Kidney (tissue), 14 donors: ENCODE measurements around the gene TPK1. TPM values are rescaled to one million over a fixed set of nuclear protein-coding genes. Genes with fewer than 3 reads are reported as not detected.

Experiments
- DNase-seq, 5 donors: peaks; one replicate each; pipeline ENCODE4 v3.0.0-alpha.2; 2013 to 2020
- FAIRE-seq: peaks from 2 replicates; lab custom pipeline; 2012; peaks lifted over from hg19 to GRCh38; lab: Jason Lieb, UNC
- H3K27ac ChIP-seq, 2 donors: one replicate each; pipeline ENCODE4 v1.7.0; 2013; ENCODE audit warnings: low read depth in 2 of 2, low read length in 2 of 2, inconsistent platforms in 1 of 2
- H3K27me3 ChIP-seq: one replicate; pipeline ENCODE4 v1.7.1; 2013; ENCODE audit warnings: low read length, inconsistent platforms; ENCODE audit not compliant: control insufficient read depth, insufficient read depth
- H3K36me3 ChIP-seq, 3 donors: one replicate each; pipeline versions ENCODE4 v1.7.0 to v1.7.1; 2013; ENCODE audit warnings: low read length in 3 of 3, control low read depth in 1 of 3, inconsistent platforms in 1 of 3; ENCODE audit not compliant: insufficient read depth in 3 of 3, control insufficient read depth in 2 of 3
- H3K4me1 ChIP-seq, 3 donors: one replicate each; pipeline versions ENCODE4 v1.7.0 to v1.7.1; 2013; ENCODE audit warnings: low read length in 3 of 3, inconsistent platforms in 1 of 3, low read depth in 1 of 3; ENCODE audit not compliant: control insufficient read depth in 2 of 3, insufficient read depth in 2 of 3
- H3K4me3 ChIP-seq, 3 donors: one replicate each; pipeline versions ENCODE4 v1.7.0 to v1.8.1; 2013; ENCODE audit warnings: low read length in 3 of 3, control low read depth in 1 of 3, inconsistent platforms in 1 of 3
- H3K9ac ChIP-seq, 3 donors: one replicate each; pipeline versions ENCODE4 v1.7.0 to v1.7.1; 2013; ENCODE audit warnings: low read length in 3 of 3, control low read depth in 1 of 3, inconsistent platforms in 1 of 3
- H3K9me3 ChIP-seq, 3 donors: one replicate each; pipeline versions ENCODE4 v1.7.0 to v1.7.1; 2013; ENCODE audit warnings: low read length in 3 of 3, control low read depth in 1 of 3, inconsistent platforms in 1 of 3; ENCODE audit not compliant: control insufficient read depth in 2 of 3, insufficient read depth in 1 of 3
- CTCF ChIP-seq: IDR thresholded peaks from 3 replicates; pipeline ENCODE4 v1.5.1; 2012; ENCODE audit warnings: mild to moderate bottlenecking, moderate library complexity, borderline replicate concordance; ENCODE audit not compliant: insufficient read depth; ENCODE audit errors: extremely low read depth
- intact Hi-C: fragments of 100-400 bp; cut with DNase I; formaldehyde crosslinking; loops from one replicate; pipeline ENCODE4 v1.11.1; 2022
- polyA plus RNA-seq: library from polyadenylated mRNA; stranded (reverse); fragments of 350-450 nt; fragmentation: Illumina TruSeq; extraction: RNeasy Lipid Tissue Mini Kit (QIAGEN cat#74804); gene quantifications from one replicate; pipeline ENCODE4 v1.2.3, GENCODE V29; 2014; ENCODE audit warnings: low read depth, low replicate concordance; ENCODE audit not compliant: insufficient read depth
- total RNA-seq: library from RNA; stranded (reverse); fragmentation: NEBNext Ultra II Directional; extraction: Animal tissue kit (Norgen Biotek cat#: 25700); gene quantifications from one replicate; pipeline ENCODE4 v1.2.1, GENCODE V29; 2021
- donor health status: control.
- donor health status: control.
- donor health status: control.
- donor health status: control.
- donor health status: control.
- donor health status: DM: yes; HTN: yes; CAD: no.
- donor health status: Normal renal cell carcinoma (clear cell type).

TPK1 gene
- total and polyA plus RNA-seq, 2 donors from 2014 or later, result 5.3 to 15.5 TPM

GRCh38 chr7:144821067-144821466 is 14.8 kb downstream of the TPK1 start:
- Histone ChIP-seq H3K27ac (no peak overlapping the region), H3K9ac (no peak overlapping the region), H3K36me3 (no peaks in the 10 kb centered on the region), H3K4me3 (no peak overlapping the region), H3K4me1 (peaks cover 0 to 3% (median 0%) of the 10 kb centered on the region in 3 donors), H3K9me3 (no peaks in the 10 kb centered on the region), H3K27me3 (no peaks in the 10 kb centered on the region)
- intact Hi-C loops, result no loop called here
- FAIRE-seq, result no peak
- TF ChIP-seq CTCF, result no peak
- no peak for DNase-seq

- H3K9ac ChIP-seq, result no peak overlapping the region
- H3K27ac ChIP-seq, result no peak overlapping the region
- no peaks in the 10 kb centered on the region for H3K27me3 ChIP-seq
- H3K36me3 ChIP-seq, result no peaks in the 10 kb centered on the region
- no peak overlapping the region for H3K4me3 ChIP-seq
- no peaks in the 10 kb centered on the region for H3K9me3 ChIP-seq
- TF ChIP-seq CTCF, result no peak
- FAIRE-seq (no peak), DNase-seq (no peak)
- intact Hi-C loops, result no loop called here
- peaks cover 0 to 3% (median 0%) of the 10 kb centered on the region in 3 donors for H3K4me1 ChIP-seq
These were observed 15.3 kb downstream of the TPK1 start for GRCh38 chr7:144820552-144820951.

GRCh38 chr7:144819566-144819965 is 16.3 kb downstream of the TPK1 start:
- Histone ChIP-seq H3K27me3 (no peaks in the 10 kb centered on the region), H3K9ac (no peak overlapping the region), H3K4me1 (peaks cover 0 to 3% (median 0%) of the 10 kb centered on the region in 3 donors), H3K27ac (no peak overlapping the region), H3K9me3 (no peaks in the 10 kb centered on the region), H3K4me3 (no peak overlapping the region), H3K36me3 (no peaks in the 10 kb centered on the region)
- no peak for FAIRE-seq
- intact Hi-C loops, result no loop called here
- no peak for TF ChIP-seq CTCF
- no peak for DNase-seq

- Histone ChIP-seq H3K4me1 (peaks cover 0 to 3% (median 0%) of the 10 kb centered on the region in 3 donors), H3K36me3 (no peaks in the 10 kb centered on the region), H3K27me3 (no peaks in the 10 kb centered on the region), H3K27ac (no peak overlapping the region), H3K9ac (no peak overlapping the region), H3K4me3 (no peak overlapping the region), H3K9me3 (no peaks in the 10 kb centered on the region)
- no peak for FAIRE-seq
- DNase-seq, result no peak
- no peak for TF ChIP-seq CTCF
- intact Hi-C loops, result no loop called here
These were observed 17.3 kb downstream of the TPK1 start for GRCh38 chr7:144818511-144818910.
